Right ventricle myocardium superior (tissue), 1 donor: ENCODE measurements around the gene MRPS9. TPM values are rescaled to one million over a fixed set of nuclear protein-coding genes. Genes with fewer than 3 reads are reported as not detected.

ENCODE experiments used
- ATAC-seq: fragments of 200-7000 bp; cut with Tn5 transposase; one replicate; pipeline ENCODE4 v1.9.1; 2020; ENCODE audit warnings: mild to moderate bottlenecking; ENCODE audit not compliant: poor library complexity
- DNase-seq: peaks from one replicate; pipeline ENCODE4 v3.0.0-alpha.2; 2020
- intact Hi-C: fragments of 100-400 bp; cut with DNase I; formaldehyde crosslinking; loops from one replicate; pipeline ENCODE4 v1.11.2; 2022
- total RNA-seq: library from RNA; stranded (reverse); fragmentation: NEBNext Ultra II Directional; extraction: Animal tissue kit (Norgen Biotek cat#: 25700); gene quantifications from one replicate; pipeline ENCODE4 v1.2.1, GENCODE V29; 2021
- donor health status: DM: no; HTN: yes; CAD: no; lungs with severe emphysema.

MRPS9 gene
- total RNA-seq, 1 donor from 2014 or later = 72.4 TPM

DNA sequence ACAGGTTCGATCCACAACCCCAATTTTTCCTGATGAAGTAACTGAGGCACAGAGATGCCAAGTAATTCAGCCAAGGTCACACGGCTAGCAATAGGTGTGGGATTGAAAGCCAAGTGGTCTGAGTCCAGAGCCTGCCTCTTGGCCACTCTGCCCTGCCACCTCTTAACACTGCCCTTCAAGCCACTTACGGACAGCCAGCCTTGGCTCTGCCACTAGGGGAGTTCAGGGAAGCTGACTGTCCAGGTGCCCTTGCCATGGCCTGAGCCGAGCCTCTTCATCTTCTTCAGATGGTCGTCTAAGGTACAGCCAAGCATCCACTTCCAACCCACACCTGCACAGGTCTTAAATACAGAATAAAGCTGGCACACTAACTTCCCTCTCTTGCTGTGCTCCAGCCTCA, 104.4 kb downstream of the MRPS9 start:
- intact Hi-C loops = no loop called here
- DNase-seq (no peak), ATAC-seq (no peak)

DNA sequence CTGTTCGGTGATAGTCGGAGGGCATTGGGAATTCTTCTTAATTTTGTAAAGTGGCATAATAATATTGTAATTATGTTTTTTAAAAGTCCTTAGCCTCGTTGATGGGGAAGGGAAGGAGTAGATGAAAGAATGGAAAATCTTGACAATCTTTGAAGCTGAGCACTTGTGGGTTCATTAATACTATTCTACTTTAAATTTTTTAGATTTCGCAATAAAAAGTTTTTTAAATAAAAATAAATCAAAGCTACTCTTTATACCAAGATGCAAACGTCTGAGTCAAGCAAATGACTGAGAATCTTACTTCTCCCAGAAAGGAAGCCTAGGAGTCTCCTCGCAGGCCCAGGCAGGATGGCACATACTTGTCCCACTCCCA, 105.2 kb downstream of the MRPS9 start:
- ATAC-seq = no peak
- intact Hi-C loops = no loop called here

DNA sequence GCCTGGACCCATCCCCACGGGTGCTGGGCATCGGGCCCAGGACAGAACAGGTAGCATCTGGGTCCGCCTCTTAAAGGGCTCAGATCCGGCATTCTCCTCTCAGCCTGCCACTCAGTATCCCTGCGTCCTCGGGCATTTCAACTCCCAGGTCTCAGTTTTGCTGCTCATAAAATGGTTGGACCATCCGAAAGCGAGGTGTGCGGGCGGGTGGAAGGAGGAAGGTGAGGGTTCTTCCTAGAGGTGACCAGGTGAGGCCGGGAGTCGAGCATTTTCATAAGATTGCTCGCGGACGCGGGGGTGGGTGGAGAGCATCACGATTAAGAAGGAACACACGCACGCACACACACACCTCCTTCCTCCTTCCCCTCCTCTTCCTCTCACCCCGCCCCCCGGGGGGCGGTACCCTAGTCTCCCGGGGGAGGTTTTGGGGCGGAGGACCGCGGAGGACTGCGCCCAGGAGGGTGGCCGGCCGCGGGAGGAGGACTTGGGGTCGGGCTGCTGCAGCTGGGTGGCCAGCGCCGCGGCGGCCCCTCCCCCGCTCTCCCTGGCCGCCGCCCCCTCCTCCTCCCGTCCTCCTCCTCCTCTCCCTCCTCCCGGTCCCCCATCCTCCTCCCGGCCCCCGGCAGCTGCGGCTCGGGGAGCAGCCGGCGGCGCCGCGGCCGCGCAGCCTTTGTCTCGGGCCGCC, 105.7 kb downstream of the MRPS9 start:
- intact Hi-C loops = no loop called here
- no peak for DNase-seq
- no peak for ATAC-seq

More for the DNA sequence above, 105.2 kb downstream of the MRPS9 start:
- DNase-seq = no peak

DNA sequence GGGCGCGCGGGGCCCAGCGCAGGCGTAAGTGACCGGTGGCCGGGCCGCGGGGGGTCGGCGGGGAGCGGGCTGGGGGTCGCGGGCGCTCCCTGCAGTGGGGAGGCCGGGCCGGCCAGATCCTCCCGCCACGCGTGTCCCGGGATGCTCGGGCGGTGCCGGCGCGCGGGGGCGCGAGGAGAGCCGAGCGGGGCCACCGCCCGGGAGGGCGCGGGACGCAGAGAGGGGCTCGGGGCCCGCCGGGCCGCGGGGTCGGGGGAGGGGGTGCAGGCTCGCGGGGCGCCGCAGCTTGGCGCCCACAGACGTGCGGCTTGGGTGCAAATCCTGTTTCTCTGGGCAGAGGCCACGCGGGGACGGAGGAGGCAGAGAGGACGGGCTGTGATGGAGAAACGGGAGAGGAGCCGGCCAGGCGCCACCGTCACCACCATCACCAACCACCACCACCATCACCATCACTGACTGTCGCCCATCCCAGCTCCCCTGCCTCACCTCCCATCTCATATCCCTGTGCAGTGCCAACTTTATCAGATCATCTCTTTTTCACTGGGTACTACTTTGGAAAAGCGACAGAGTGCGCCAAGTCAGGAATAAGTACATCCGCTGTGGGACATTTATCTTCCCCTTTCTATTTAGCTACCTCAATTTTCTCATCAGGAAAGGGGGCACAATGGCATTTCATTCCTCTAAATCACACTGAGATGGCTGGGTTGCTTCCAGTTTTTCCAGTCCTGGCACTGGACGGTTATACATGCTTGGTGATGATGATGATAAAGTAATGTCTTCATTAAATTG, 106.5 kb downstream of the MRPS9 start:
- ATAC-seq (no peak), DNase-seq (no peak)
- intact Hi-C loops = no loop called here

DNA sequence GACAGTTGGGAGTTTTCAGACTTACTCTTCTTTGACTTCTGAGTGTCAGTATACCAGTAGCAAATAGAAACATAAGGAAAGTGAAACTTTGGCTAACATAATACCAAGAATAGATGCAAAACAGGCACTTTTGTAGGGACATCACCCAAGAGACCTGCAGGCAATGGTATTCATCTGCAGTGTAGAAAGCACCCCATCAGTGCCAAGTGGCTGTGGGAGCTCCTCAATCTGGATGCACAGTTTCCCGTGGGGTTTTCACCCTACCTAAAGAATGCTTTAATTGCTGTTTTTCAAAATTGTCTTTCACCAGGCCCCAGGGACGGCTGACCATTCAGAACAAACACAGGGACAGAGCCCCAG, 107.1 kb downstream of the MRPS9 start:
- DNase-seq (no peak), ATAC-seq (no peak)
- intact Hi-C loops = no loop called here

DNA sequence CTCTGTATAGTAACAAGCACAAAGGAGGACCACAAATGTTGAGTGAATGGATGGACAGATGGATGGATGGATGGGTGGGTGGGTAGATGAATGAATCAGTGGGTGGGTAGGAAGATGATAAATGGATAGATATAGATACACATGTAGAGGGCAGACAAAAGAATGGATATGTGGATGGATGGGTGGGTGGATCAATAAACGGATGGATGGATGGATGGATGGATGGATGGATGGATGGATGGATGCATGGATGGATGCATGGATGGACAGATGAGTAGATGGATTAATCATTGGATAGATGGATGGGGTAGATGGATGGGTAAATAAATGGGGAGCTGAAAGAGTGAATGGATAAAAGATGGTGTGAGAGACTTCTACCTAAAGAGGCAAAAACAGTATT, 111.4 kb downstream of the MRPS9 start:
- intact Hi-C loops = no loop called here
- no peak for ATAC-seq
- DNase-seq = no peak

Other genes starting within 250 kb of the MRPS9 start
- not detected for gene POU3F3, start 184.0 kb upstream of the MRPS9 start, total RNA-seq
- gene GPR45, start 203.7 kb downstream of the MRPS9 start, total RNA-seq = not detected